Fibroblast of lung (primary cell): Measurements from ENCODE around the gene STARD9. TPM values are rescaled to one million over a fixed set of nuclear protein-coding genes. Genes with fewer than 3 reads are reported as not detected.

ENCODE experiments used
- DNase-seq, 2 donors: peaks; one replicate each; pipeline versions ENCODE4 v3.0.0 to v3.0.0-alpha.2; 2010; ENCODE audit warnings: low read depth in 2 of 2
- H2AFZ ChIP-seq: 2 replicates; pipeline ENCODE4 v1.5.1; 2012; ENCODE audit warnings: low read length, control low read depth, inconsistent platforms
- H3K27ac ChIP-seq: 2 replicates; pipeline ENCODE4 v1.5.1; 2011; ENCODE audit warnings: low read length, control low read depth; ENCODE audit not compliant: insufficient read depth
- H3K27me3 ChIP-seq: 2 replicates; pipeline ENCODE4 v1.5.1; 2011; ENCODE audit warnings: mild to moderate bottlenecking, low read length; ENCODE audit not compliant: control insufficient read depth, insufficient read depth
- H3K36me3 ChIP-seq: 2 replicates; pipeline ENCODE4 v1.5.1; 2011; ENCODE audit warnings: low read length; ENCODE audit not compliant: control insufficient read depth, insufficient read depth
- H3K4me1 ChIP-seq: 2 replicates; pipeline ENCODE4 v1.5.1; 2011; ENCODE audit warnings: low read length; ENCODE audit not compliant: control insufficient read depth, insufficient read depth; ENCODE audit errors: extremely low read depth
- H3K4me2 ChIP-seq: 2 replicates; pipeline ENCODE4 v1.5.1; 2011; ENCODE audit warnings: low read length, control low read depth; ENCODE audit not compliant: insufficient read depth; ENCODE audit errors: extremely low read depth
- H3K4me3 ChIP-seq, 4 experiments: fragments of 200-600 bp in 1 of 4; sonication (generic) in 1 of 4; replicated peaks in 1 of 4; 2 replicates each; pipeline ENCODE4 v1.5.1; 2011 to 2016; ENCODE audit warnings: low read length in 4 of 4, low read depth in 3 of 4, mild to moderate bottlenecking in 3 of 4, control low read depth in 2 of 4, inconsistent platforms in 1 of 4, mixed read lengths in 1 of 4; ENCODE audit not compliant: insufficient read depth in 1 of 4; ENCODE audit errors: control extremely low read depth in 1 of 4
- H3K79me2 ChIP-seq: 2 replicates; pipeline ENCODE4 v1.5.1; 2012; ENCODE audit warnings: mild to moderate bottlenecking, low read length, inconsistent platforms; ENCODE audit not compliant: control insufficient read depth, insufficient read depth
- H3K9ac ChIP-seq: 2 replicates; pipeline ENCODE4 v1.5.1; 2011; ENCODE audit warnings: mild to moderate bottlenecking, low read length, control low read depth; ENCODE audit not compliant: insufficient read depth
- H3K9me3 ChIP-seq: 2 replicates; pipeline ENCODE4 v1.5.1; 2012; ENCODE audit warnings: low read depth, low read length; ENCODE audit not compliant: control insufficient read depth, insufficient read depth
- H4K20me1 ChIP-seq: 2 replicates; pipeline ENCODE4 v1.5.1; 2011; ENCODE audit warnings: low read length; ENCODE audit not compliant: control insufficient read depth, insufficient read depth; ENCODE audit errors: extremely low read depth
- EZH2 ChIP-seq: IDR thresholded peaks from 2 replicates; pipeline ENCODE4 v1.5.1; 2012; ENCODE audit warnings: low read length, control low read depth, mild to moderate bottlenecking; ENCODE audit errors: missing control alignments
- polyA plus RNA-seq, 2 donors: library from polyadenylated mRNA; depleted of rRNA in 1 of 2; stranded (reverse) in 1 of 2; unstranded in 1 of 2; fragments of >200 nt; gene quantifications; 2 replicates each; pipeline ENCODE4 v1.2.1, GENCODE V29; 2011 to 2012; ENCODE audit warnings: missing spikeins in 1 of 2
- total RNA-seq: library from RNA; depleted of rRNA; stranded (reverse); fragments of >200 nt; gene quantifications from 2 replicates; pipeline ENCODE4 v1.2.1, GENCODE V29; 2014
- TF ChIP-seq, protein P1 (sequence below), 2 donors: IDR thresholded peaks in 1 of 2; conservative IDR thresholded peaks in 1 of 2; 1 replicate in 1 of 2; 2 replicates in 1 of 2; pipeline ENCODE4 v1.5.1; 2011 to 2012; ENCODE audit warnings: low read length in 2 of 2, control low read depth in 1 of 2, inconsistent platforms in 1 of 2, low read depth in 1 of 2, mild to moderate bottlenecking in 1 of 2

The STARD9 gene
- total and polyA plus RNA-seq, 2 donors (not counting 1 experiment from before 2014, with no cell fraction given): 2.5 to 8.3 TPM

DNA sequence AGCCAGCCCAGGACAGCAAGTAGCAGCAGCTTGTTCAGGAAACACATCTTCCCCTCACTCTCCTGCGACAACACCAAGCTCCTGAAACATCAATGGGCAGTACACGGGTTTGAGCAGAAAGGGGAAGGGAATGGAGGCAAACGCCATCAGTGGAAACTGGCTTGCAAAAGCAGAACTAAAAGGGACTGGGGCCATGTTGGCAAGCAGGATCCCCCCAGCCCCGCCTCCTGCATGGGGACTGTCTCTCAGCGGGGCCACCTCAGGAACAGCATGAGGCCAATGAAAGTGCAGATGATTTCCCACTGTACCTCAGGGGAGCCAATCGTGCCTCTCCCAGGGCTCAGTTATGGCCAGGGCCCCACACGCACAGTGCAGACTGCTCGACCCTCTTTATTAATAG, 154.7 kb downstream of the STARD9 start:
- peaks cover 43% of the 10 kb centered on the region for H3K36me3 ChIP-seq
- no peak for TF ChIP-seq EZH2
- TF ChIP-seq, protein P1, sequence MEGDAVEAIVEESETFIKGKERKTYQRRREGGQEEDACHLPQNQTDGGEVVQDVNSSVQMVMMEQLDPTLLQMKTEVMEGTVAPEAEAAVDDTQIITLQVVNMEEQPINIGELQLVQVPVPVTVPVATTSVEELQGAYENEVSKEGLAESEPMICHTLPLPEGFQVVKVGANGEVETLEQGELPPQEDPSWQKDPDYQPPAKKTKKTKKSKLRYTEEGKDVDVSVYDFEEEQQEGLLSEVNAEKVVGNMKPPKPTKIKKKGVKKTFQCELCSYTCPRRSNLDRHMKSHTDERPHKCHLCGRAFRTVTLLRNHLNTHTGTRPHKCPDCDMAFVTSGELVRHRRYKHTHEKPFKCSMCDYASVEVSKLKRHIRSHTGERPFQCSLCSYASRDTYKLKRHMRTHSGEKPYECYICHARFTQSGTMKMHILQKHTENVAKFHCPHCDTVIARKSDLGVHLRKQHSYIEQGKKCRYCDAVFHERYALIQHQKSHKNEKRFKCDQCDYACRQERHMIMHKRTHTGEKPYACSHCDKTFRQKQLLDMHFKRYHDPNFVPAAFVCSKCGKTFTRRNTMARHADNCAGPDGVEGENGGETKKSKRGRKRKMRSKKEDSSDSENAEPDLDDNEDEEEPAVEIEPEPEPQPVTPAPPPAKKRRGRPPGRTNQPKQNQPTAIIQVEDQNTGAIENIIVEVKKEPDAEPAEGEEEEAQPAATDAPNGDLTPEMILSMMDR (conservative IDR thresholded peaks at IDR 0.05 in 1 of 2, IDR thresholded peaks at IDR 0.05 in 1 of 2; ENCODE audit: low read depth in 1 of 2, low read length in 2 of 2): no peak
- no peaks in the 10 kb centered on the region for H3K9me3 ChIP-seq
- no peak overlapping the region for H3K4me3 ChIP-seq
- no peak overlapping the region for H3K9ac ChIP-seq
- no peaks in the 10 kb centered on the region for H3K27me3 ChIP-seq
- no peaks in the 10 kb centered on the region for H3K79me2 ChIP-seq
- no peaks in the 10 kb centered on the region for H3K4me1 ChIP-seq
- H4K20me1 ChIP-seq: no peaks in the 10 kb centered on the region
- H2AFZ ChIP-seq: no peak overlapping the region
- DNase-seq: no peak
- H3K27ac ChIP-seq: no peak overlapping the region
- no peak overlapping the region for H3K4me2 ChIP-seq

DNA sequence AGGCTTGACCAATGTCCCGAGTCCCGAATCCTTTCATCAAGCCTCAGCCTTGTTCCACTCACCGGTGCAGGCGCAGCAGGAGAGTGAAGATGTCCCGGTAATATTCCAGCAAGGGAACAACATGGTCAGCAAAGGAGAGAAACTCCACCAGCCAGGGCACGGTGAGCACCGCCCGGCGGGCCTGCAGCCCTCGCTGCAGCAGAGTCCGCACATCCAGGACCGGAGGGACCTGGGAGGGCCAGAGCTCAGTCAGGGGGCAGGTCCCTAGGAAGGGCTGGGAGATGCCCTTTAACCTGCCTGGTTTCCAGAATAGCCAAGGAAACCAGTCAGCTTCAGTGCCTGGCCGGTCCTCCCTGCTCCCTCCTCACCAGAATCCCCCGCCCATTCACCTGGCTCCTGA, 155.1 kb downstream of the STARD9 start:
- Histone ChIP-seq H3K4me2 (no peak overlapping the region), H3K4me1 (peaks cover under 1% of the 10 kb centered on the region), H2AFZ (no peak overlapping the region), H4K20me1 (no peaks in the 10 kb centered on the region), H3K9ac (no peak overlapping the region), H3K27me3 (no peaks in the 10 kb centered on the region), H3K27ac (no peak overlapping the region), H3K79me2 (peaks cover under 1% of the 10 kb centered on the region), H3K36me3 (peaks cover 44% of the 10 kb centered on the region), H3K9me3 (no peaks in the 10 kb centered on the region), H3K4me3 (no peak overlapping the region)
- TF ChIP-seq, protein P1 (conservative IDR thresholded peaks at IDR 0.05 in 1 of 2, IDR thresholded peaks at IDR 0.05 in 1 of 2; ENCODE audit: low read depth in 1 of 2, low read length in 2 of 2): no peak
- no peak for TF ChIP-seq EZH2
- DNase-seq: no peak

DNA sequence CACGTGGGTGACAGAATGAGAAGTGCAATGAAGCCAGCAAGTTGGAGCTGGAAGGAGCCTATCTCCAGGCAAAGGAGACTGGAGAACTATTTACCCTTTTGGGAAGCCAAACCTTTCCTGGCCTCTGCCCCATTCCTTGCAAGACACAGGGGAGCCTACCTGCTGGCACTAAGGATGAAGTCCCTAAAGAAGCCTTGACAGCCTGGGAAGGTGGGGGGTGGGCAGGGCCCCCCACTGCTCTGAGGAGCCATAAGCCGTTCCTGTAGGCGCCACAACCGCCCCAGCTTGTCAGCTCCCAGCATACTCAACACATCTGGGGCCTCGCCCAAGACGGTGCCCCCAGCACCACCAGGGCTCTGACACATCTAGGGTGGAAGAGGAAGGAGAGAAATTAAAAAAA, 156.1 kb downstream of the STARD9 start:
- no peak overlapping the region for H3K4me2 ChIP-seq
- no peak overlapping the region for H3K27ac ChIP-seq
- no peak overlapping the region for H3K4me3 ChIP-seq
- H4K20me1 ChIP-seq: no peaks in the 10 kb centered on the region
- no peak for TF ChIP-seq EZH2
- TF ChIP-seq, protein P1 (conservative IDR thresholded peaks at IDR 0.05 in 1 of 2, IDR thresholded peaks at IDR 0.05 in 1 of 2; ENCODE audit: low read depth in 1 of 2, low read length in 2 of 2): no peak
- H3K4me1 ChIP-seq: peaks cover 3% of the 10 kb centered on the region
- no peak overlapping the region for H2AFZ ChIP-seq
- no peaks in the 10 kb centered on the region for H3K27me3 ChIP-seq
- peaks cover 6% of the 10 kb centered on the region for H3K79me2 ChIP-seq
- H3K36me3 ChIP-seq: peaks cover 42% of the 10 kb centered on the region
- no peaks in the 10 kb centered on the region for H3K9me3 ChIP-seq
- no peak for DNase-seq
- no peak overlapping the region for H3K9ac ChIP-seq
